DLD1 (cell line): ENCODE measurements around the gene COMMD2.

ENCODE experiments used
- in situ Hi-C: cut with HindIII; loops from 2 replicates; pipeline ENCODE4 v1.10.0; 2017; ENCODE audit warnings: low sequenced_read_pairs

Gene COMMD2

GRCh38 chr3:149764302-149764701, 12.0 kb upstream of the COMMD2 start:
- in situ Hi-C loops: no loop called here

- in situ Hi-C loops: no loop called here
Measured at GRCh38 chr3:149763565-149764195, 11.4 kb upstream of the COMMD2 start.

DNA sequence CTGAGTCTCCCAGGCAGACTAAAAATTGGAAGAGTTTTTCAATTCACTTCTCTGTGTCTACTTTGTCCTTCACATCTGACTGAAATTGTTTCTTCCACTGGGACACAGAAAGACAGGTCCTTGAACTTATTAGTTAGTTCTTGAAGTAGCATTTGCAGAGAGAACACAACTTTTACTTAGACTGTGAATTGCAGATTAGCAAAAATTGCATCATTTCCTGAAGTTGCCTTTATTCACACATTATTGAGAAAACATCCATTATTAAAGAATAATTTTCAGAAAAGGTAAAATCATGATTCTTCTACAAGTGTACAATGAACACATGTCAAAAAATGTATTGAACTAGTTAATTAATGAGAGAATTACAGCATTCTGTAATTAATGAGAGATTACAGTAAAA, 1.4 kb upstream of the COMMD2 start:
- in situ Hi-C loops: no loop called here

GRCh38 chr3:149752788-149753136, 473 bp upstream of the COMMD2 start:
- in situ Hi-C loops: no loop called here

- in situ Hi-C loops: no loop called here
Measured at GRCh38 chr3:149751551-149751950, 738 bp downstream of the COMMD2 start.

GRCh38 chr3:149744606-149745005, 7.7 kb downstream of the COMMD2 start:
- in situ Hi-C loops: no loop called here

- in situ Hi-C loops: no loop called here
Measured at GRCh38 chr3:149744151-149744550, 8.1 kb downstream of the COMMD2 start.

- in situ Hi-C loops: no loop called here
Measured at GRCh38 chr3:149739396-149739795, 12.9 kb downstream of the COMMD2 start.

GRCh38 chr3:149738876-149739275, 13.4 kb downstream of the COMMD2 start:
- in situ Hi-C loops: no loop called here

GRCh38 chr3:149736953-149737205, 15.4 kb downstream of the COMMD2 start:
- in situ Hi-C loops: no loop called here

- in situ Hi-C loops: no loop called here
Measured at GRCh38 chr3:149736175-149736952, 15.9 kb downstream of the COMMD2 start.

DNA sequence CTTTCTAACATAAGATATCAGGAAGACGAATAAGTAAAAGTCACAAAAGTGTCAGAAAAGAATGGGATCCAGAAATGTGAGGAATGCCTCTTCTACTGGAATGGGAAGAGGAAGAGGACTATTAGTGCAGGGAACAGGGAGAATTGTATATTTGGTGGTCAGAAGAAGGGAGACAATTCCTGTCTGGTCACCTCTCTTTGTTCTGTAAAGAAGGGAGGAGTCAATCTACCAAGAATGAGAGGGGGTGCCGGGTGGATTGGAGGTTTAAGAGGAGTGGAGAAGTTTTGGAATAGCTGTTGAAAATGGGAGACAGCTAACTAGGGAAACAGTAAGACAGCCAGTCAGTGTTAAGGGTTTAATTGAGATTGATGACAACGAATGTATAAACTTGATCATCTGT, 20.1 kb downstream of the COMMD2 start:
- in situ Hi-C loops: no loop called here

DNA sequence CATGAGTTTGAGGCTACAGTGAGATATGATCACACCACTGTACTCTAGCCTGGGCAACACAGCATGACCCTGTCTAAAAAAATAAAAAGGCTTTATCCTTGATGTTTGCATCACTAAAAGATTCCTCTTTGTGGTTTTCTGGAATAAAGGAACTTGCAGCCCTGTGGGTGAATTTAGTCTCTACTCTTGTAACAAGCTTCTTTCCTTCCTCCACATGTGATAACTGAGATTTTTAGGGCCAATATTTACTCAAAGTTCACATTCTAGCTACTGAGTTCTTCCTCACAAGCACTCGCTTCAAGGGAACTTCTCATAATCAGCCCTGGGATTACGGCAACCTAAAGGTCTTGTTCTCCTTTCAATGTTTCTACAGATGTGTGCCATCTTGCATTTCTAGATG, 24.6 kb downstream of the COMMD2 start:
- in situ Hi-C loops: no loop called here

GRCh38 chr3:149726716-149727407, 25.4 kb downstream of the COMMD2 start:
- in situ Hi-C loops: no loop called here

DNA sequence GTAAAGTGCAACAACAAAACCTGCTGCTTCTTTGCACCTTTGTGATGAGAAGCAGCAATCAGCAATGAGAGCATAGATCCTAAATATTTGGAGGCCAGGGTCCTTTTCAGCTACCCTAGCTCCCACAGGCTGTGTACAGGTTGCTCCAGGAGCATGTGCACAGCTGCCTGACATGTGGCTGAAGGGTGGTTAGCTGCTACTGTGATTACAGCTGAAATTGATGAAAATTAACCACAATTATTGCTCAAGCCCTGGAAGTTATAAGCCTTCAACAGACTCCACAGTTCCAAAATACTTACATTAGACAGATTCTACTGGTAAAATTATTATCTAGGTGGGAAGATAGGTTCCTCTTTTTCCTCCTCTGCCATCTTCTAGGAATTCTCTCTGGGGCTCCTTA, 28.5 kb downstream of the COMMD2 start:
- in situ Hi-C loops: no loop called here

DNA sequence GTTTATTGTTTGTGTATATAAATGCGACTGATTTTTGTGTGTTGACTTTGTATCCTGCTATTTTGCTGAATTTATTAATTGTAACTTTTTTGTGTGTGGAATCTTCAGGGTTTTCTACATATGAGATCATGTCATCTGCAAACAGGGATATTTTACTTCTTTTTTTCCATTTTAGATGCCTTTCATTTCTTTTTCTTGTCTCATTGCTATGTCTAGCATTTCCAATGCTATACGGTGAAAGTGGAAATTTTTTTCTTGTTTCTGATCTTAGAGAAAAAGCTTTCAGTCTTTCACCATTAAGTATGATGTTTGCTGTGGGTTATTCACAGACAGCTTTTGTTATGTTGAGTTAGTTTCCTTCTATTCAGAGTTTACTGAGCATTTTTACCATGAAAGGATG, 31.4 kb downstream of the COMMD2 start:
- in situ Hi-C loops: no loop called here

- in situ Hi-C loops: no loop called here
Measured at GRCh38 chr3:149717391-149718056, 34.8 kb downstream of the COMMD2 start.

DNA sequence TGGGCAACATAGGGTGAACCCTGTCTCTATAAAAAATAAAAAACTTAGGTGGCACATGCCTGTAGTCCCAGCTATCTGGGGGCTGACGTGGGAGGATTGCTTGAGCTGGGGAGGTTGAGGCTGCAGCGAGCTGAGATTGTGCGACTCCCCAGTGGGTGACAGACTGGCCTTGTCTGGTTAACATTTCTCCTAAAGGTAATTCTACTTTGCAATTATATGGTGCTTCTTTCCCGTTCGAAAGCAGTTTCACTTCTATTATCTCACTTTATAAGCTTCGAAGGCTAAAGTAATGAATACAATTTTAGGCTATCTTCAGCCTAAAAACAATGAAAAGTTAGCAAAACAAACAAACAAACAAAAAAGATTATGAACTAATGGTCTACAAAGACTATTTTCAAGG, 35.3 kb downstream of the COMMD2 start:
- in situ Hi-C loops: no loop called here

DNA sequence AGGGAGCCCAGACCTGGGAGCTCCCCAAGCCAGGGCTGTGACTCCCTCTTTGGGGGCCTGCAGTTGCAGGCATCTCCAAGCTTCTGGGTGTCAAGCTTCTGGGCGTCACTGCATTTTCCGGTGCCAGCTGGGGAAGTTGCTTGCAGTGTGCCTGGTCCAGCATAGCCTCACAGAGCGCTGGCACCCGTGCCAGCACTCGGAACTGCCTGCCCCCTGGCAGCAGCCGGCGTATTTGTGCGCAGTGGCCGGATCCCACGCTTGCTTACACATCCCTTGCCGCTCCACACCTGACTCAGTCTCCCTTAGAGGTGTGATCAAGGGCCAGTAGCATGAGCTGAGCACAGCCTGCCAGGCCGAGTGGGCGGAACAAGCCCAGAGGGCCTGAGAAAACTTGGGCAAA, 37.0 kb downstream of the COMMD2 start:
- in situ Hi-C loops: no loop called here

DNA sequence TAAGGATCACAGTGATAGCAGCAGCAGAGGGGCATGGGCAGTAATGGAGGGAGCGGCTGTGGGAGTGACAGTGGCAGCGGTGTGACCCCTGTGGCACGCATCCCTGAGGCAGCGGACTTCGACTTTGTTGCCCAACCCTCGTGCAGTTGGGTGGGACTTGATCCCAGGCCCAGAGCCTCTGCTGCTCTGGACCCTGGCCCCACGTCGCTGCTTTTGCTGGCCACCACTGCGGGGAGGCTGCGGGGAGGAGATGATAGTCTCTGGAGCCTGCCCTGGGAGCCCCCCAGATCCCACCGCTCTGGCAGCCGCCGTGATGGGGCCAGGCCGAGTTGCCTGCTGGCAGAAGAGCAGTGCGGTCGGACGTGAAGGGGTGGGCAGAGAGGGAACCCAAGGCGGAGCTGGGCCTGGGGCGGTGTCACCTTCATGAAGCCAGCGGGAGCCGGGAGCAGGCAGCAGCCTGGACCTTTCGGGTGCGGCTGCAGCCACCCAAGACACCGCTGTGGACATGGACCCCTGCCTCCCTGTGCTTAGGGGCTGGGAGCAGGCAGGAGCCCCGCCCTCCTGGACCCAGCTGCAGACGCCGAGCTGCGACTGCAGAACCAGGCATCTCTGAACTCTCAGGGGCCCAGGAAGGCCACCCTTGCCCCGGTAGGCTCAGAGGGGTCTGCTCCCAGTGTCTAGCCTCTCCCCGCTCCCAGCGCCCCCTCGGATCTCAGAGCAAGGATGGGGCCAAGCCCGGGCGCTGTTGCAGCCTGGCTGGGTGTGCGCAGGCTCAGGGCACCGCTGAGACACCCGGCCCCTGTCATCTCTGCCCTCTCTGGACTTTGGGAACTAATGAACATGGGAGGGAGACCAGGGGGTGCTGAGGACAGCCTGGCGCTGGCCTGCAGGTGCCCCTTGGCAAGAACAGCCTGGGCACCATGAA, 38.3 kb downstream of the COMMD2 start:
- in situ Hi-C loops: no loop called here

- in situ Hi-C loops: no loop called here
Measured at GRCh38 chr3:149706905-149707304, 45.4 kb downstream of the COMMD2 start.
